Measurements from ENCODE around the gene ZNF423. TPM values are rescaled to one million over a fixed set of nuclear protein-coding genes. Genes with fewer than 3 reads are reported as not detected.

ZNF423 gene
- polyA plus RNA-seq, 5 donors = 20.1 to 29.9 (median 23.1) TPM

DNA sequence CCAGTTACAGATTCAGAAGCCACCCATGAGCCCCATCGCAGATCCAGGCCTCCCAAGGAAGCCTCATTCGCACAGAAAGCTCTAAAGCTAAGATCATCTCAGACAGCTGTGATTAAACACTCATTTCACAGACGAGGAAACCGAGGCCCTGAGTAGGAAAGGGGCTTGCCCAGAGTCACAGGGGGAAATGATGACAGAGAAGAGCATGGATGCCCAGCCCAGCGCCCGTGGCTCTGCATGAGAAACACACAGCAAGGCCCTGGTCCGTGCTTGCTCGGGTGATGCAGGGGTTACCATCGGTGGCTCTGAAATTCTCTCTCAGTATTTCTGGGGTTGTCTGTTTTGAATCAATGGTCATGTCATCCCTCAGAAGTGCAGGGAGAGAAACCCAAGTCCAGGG, 372.7 kb downstream of the ZNF423 start:
- DNase-seq = no peak

DNA sequence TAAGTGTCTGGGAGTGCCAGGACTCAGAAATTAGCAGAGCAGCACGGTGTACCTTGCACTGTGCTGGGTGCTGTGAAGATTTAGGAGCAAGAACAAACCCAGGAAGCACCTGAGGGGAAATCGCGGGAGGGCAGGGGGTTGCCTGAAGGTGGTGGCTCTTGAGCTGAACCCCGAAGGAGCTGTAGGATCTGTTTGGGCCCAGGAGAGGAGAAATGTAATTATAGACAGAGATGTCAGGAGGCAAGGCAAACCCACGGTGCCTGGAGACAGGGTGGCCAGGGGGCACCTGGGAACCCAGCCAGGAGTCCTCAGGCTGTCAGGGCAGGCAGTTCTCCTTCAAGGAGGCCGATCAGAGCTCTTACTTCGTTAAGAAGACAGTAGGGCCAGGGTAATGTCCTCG, 373.2 kb downstream of the ZNF423 start:
- no peak for DNase-seq

DNA sequence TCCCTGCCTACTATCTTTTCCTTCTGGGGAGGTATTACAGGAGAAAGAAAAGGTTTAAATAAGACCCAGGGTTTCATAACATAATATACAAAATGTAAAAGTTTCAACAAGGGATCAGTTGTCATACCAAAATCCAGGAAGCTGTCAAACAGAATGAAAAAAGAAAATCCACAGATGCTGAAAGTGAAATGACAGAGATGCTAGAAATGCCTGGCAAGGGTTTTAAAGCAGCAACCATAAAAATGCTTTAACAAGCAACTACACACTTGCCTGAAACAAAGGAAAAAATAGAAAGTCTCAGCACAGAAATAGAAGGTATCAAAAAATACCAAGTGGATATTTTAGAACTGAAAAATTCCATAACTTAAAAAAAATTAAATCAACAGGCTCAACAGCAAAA, 377.3 kb downstream of the ZNF423 start:
- no peak for DNase-seq

DNA sequence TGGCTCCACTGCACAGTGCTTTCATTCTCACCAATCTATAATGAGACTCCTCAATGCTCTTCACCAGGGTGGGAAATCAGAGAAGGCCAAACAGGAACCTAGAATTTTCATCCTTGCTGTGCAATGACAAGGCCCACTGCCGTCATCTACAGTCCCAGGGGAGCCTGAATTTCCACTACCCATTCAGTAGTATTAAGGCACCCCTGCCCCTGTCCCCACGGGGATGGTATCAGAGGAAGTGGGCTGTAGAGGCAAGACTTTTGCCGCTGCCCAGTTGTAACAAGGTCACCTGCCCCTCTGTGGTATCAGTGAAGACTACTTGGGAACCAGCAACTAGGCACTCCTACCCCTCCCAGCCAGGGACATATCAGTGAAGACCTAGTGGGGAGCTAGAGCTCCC, 377.8 kb downstream of the ZNF423 start:
- DNase-seq = no peak

DNA sequence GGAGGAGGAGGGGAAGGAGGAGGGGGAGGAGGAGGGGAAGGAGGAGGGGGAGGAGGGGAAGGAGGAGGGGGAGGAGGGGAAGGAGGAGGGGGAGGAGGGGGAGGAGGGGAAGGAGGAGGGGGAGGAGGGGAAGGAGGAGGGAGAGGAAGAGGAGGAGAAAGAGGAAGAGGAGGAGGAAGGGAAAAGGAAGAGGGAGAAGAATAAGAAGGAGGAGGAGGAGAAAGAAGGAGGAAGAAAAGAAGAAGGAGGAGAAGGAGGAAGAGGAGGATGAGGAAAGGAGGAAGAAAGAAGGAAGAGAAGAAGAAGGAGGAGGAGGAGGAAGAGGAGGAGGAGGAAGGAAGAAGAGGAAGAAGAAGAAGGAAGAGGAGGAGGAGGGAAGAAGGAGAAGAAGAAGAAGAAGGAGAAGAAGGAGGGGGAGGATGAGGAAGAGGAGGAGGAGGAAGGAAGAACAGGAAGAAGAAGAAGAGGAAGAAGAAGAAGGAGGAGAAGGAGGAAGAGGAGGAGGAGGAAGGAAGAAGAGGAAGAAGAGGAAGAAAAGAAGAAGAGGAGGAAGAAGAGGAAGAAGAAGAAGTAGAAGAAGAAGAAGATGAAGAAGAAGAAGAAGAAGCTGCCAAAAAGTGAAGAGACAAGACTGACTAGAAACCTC, 378.5 kb downstream of the ZNF423 start:
- DNase-seq = no peak

DNA sequence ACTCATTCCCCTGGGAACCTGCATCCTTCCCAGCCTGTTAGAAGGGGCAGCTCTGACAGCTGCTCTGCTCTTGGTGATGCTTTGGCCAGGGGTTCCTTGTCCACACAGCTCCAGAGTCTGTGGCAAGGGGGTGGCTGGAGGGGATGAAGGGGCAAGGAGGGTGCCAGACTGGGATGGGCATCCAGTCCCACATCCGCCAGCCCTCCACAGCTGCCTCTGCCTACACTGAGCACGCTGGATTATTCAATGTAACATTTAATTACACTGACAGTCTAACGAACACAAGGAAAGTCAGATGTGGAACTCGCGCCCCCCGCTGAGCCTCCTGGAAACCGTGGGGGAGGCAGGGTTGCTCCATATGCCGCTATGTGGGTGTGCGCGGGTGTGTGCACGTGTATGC, 381.2 kb downstream of the ZNF423 start:
- no peak for DNase-seq

DNA sequence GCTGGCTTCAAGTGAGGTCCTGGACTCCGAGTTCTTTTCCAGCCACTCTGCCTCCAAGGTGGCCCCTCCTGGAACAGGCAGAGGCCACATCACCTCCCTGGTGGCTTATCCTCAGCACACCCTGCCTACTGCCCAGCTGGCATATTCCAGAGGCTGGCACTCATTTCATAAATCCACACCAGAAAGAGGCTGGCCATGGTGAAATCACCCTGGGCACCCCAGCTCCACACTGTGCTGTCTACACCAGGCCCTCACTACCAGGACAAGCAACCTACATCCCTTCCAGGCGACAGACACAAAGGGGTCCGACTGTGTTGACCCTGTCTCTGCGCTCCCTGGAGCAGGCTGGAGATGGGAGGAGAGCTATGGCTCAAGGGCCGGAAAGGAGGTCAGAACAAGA, 382.1 kb downstream of the ZNF423 start:
- no peak for DNase-seq

DNA sequence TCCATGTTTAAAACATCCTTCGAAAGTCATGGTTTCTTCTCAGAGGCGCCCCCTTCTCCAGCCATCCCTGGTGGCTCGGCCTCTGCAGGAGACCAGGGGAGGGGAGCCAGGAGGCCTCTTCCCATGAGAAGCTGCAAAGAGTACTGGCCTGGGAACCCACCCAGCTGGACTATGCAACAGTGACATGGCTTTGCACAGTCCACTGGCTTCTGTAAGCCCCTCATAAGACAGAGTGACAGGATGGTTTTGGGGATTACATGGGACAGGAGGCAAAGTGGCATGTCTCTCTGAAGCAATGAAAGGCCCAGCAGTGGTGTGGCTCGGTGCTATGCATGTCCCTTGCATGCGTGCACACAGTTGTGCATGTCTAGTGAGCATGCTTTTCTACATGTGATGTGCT, 382.8 kb downstream of the ZNF423 start:
- DNase-seq = no peak

DNA sequence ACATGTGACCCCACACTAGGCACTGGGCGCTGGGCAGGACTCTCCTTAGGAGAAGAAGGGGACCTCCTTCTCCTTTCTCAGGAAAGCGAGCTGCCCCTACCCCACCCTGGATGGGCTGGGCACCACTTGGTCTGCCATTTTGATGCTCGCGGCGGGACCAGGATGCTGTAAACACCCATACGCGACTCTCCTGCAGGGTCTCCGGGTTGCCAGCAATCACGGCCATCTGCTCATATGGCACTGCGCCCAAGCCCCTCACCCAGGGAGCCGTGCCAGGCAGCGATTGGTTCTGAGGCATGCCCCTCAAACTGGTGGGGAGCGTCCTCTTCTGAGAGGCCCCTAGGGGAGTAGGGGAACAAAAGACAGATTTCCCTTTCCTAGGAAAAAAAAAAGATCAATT, 383.3 kb downstream of the ZNF423 start:
- no peak for DNase-seq

DNA sequence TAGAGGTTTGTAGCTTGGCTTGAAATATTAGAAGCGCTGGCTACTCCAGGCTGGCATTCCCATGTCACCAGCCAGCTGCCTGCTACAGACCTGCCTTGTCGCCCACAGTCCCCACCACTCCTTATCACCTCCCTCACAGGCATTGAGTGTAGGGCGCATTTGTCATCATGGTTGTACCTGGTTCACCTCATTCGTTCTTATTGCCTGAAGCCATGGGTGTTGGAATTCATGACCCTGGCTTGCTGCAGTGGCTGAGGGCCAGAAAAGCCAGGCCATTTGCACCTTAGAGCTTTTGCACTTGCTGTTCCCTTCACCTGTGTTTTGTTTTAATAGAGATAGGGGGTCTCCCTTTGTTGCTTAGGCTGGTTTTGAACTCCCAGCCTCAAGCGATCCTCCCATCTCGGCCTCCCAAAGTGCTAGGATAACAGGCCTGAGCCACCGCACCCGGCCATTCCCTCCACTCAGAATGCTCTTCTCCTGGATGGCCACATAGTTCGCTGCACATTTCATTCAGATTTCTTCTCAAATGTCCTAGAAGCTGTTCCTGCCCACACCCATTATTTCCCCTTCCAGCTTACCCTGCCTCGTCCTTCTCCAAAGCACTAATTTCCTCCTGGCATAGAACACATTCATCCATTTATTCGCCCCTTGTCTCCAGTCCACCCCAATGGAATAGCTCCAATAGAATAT, 384.7 kb downstream of the ZNF423 start:
- no peak for DNase-seq

DNA sequence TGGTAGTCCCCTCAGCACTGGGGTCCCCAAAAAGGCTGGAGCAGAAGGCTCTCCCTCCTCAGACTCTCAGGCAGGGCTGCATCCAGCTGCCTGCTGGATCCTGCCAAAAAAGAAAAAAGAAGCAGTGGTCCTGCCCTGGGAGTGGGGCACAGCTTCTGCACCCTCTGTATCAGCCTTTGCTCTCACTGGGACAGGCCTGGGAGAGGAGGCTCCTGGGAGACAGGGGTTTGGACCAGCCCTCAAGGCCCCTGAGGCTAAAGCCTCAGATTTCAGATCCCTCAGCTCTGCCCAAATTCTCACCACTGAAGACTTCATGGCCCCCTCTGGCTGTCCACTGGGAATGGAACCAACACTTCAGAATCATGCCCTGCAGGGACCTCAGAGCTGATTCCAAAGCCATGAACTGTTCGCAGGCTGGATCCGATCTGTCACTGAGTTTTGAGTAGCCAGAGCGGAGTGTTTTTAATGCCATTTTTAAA, 385.4 kb downstream of the ZNF423 start:
- DNase-seq = peak; percentile 26 to 37

DNA sequence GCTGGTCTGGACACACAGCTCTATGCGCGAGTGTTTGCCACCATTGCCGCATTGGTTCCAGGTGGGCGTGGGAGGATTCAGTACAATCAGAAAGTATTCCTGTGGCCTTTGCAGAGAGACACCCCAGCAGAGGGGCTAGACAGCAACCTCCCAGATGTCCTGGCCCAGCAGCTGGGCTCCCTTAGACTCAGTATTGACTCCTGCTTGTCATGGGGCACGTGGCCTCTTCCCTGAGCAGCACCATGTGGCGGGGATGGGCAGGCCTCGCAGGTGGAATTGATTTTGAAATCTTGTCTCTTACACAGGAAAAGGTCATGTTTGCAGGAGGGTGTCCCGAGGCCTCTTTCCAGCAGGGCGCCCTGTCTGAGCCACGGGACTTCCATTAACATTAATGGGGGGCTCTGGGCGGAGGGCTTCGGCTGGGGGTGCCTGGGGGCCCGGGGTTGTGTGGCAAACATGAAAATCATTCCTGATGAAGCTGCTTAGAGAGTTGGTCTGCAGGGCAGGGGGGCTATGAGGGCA, 385.9 kb downstream of the ZNF423 start:
- no peak for DNase-seq

DNA sequence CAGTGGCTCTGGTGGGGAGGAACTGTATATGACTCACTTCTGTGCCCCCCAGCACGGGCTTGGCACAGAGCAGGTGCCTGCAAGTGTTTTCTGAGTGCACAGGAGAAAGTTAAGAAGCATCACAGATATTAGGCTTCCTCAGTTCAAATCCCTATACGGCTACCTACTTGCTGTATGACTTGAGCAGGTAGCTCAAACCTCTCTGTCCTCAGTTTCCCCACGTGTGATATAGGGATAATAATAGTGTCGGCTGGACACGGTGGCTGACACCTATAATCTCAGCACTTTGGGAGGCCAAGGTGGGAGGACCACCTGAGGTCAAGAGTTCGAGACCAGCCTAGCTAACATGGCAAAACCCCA, 386.6 kb downstream of the ZNF423 start:
- DNase-seq = no peak

DNA sequence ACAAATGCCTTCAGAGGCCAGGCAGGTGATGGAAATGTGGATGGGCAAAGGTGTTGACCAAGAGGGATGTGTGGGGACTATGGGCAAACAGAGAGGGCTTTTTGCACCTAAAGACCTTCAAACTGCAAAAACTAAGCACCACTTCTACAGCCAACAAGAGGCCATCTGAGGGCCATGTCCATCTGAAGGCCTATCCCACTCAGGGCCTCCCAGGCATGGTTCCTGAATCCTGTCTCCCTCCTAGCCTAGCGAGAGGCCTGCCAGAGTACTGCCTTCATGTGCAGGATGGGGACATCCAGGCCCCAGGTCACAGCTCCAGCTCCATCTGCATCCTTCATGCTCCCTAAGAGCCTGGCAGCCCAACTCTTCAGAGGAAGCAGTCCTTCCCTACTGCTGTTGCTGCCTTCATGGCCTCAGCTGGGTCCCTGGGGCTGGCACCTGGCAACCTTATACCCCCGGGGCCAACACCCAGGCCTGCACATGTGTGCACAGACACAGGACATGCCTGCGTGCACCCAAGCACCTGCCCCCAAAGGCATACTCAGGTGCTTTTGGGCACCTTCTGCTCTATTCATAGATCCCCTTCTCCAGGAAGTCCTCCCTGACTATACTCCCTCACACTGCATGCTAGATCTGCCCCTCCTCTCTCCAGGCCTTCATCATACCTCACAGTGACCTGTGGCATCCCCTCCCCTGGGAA, 387.2 kb downstream of the ZNF423 start:
- DNase-seq = no peak

DNA sequence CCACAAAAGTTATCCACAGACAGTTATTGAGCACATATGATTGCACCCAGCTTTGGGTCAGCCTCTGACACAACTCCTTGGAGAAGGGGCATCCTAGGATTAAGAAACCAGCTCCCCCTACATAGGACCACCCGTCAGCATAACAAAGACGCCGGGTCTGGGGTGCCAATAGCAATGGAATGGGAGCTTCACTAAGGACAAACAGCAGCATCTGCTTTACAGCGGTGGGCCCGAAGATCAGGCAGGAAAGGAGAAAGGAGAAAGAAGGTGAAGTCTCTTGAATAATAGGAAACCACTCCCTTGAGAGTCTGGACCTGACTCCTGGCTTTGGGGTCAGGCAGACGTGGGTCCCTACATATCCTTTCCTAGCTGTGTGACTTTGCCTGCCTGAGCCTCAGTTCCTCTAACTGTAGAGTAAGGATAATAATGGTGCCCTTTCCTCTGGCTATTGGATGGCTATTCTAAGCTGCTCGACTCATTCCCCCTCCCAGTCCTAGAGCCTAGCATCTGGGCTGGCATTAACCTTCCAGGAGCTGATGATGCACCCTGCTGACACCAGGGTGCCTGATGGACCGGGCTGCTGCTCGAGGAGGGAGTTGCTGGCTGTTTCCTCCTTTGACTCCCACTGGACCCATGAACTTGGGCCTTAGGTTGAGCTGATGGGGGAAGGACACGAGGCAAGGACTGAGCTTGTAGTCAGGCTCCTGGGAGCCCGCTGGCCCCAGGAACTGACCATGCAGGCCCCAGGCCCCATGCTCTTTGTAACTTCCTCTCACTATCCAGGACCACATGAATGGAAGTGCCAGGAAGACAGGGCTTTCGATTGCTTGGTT, 388.2 kb downstream of the ZNF423 start:
- no peak for DNase-seq

DNA sequence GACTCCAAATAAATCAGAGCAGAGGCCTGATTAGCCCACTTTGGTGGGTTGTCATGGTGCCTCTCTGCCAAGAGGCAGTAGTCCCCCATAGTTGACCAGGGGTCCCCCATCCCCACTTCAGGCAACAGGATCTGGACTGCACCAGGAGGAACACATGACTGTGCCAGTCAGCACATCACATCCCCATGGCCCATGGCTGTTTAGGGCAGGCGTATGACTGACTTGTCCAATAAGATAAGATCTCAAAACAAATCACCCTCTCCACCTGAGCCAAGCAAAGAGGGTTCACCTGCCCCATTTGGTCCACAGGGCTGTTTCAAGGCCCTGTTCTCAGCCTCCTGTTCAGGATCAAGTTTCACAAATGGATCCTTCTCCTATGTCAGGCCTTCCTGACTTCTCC, 389.0 kb downstream of the ZNF423 start:
- no peak for DNase-seq

DNA sequence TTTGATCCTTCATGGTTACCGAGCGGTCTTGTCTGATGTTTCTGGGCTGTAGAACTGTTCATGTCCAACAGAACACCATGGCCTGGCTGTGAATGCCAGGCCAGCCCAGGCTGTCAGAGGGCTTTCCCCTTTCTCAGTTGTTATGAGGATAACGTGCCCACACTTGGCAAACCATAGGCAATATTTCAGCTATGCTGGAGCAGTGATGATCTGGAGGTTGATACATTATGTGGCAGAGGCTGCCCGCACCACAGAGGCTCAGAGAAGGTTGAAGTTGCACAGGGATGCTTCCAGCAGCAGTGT, 389.4 kb downstream of the ZNF423 start:
- DNase-seq = no peak

DNA sequence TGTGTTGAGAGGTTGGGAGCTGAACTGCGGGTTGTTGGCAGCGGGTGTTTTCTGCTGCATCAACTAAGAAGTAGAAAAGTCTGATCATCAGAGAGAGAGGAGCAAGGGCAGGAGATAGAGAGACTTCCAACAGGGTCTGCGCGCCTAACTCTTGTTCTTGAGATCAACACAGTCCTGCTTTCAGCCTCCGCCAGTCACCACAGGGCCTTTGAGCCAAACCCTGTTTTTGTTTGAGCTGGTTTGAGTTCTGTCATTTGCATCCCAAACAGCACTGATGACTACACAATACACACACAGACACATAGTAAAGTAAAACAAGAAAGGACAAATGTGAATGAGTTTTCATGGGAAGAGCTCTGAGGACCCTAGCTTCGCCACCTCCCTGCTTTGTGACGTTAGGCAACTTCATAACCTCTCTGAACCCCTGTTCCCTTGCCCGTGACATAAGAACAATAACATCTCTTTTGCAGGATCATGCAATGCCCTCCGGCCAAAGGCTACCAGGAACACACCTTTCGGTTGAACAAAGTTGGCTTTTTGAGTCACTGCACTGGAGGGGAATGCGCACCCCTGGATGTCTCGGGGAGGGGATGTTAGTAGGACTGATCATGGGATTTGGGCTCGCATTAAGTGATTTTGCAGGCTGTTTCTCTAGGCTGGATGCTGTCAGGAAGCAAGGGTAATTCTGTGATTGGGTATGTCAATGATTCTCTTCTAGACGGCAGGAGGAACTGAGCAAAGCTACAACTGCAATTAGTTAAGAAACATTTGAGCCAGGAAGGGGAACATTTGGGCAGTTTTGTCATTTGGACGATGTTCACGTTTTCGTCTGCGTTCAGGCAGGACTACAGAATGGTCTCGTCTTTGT, 390.0 kb downstream of the ZNF423 start:
- no peak for DNase-seq

DNA sequence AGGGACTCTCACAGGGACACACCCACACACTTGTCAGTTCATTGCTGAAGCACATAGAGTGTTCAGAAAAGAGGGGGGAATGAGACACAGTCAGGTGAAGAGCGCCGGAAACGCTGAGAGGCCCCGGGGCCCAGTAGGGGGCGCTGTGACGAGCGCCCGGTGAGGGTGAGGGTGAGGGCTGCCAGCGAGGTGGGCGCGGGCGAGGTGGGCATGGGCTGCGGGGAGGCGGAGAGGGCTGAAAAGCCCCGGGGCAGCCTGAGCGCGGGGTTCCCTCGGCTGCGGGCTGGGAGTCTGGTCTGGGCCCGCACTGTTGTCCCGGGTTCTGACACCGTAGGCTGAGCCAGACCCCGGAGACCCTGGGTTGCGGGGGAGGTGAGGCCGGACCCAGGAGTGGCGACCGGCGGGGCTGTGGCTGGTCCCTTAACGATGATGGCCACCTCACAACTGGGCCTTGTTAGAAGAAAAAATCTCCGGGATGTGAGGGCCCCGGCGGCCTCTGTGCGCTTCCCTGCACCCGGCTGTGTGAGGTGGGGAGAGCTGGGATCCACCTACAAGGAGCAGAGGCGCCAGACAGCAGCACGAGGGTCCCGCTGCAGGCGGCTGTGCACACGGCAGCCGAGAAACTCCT, 390.9 kb downstream of the ZNF423 start:
- no peak for DNase-seq

DNA sequence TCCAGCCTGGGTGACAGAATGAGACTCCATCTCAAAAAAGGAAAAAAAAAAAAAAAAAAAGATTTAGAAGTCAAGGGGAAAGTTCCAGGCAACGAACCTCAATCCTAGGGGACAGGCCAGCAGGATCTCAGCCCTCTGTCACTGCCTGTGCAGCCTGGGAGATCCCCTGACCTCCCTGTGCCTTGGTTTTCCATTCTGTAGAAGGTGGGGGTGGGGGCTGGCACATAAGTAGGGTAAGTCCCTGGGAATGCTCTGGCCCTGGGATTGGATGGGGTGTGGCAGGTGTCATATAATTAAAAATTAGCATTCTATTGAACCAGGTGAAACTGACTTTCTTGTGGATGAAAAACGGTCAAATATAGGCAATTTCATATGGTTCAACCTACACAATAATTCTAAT, 391.8 kb downstream of the ZNF423 start:
- DNase-seq = no peak

DNA sequence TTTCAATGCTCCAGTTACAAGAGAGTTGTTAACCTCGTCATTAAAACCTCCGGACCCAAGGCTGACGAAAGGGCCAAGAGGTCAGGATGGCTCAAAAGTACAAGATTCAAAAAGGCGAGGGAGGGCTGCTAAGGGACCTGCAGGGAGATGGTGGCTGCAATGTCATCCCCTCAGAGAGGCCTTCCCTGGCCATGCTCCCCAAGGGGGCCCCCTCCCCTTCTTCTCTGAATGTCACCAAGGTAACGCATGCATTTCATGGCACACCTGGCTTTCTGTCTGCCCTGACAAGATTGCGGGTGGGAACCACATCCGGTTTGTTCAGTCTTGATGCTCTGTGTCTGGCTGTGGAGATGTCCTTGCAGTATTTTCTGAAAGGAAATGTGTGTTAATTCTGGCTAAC, 392.4 kb downstream of the ZNF423 start:
- DNase-seq = no peak
